AG09319 (cell line): ENCODE results near the gene MVB12B.

Experiments used
- DNase-seq: peaks from one replicate; pipeline ENCODE4 v3.0.0-alpha.2; 2010; ENCODE audit warnings: low read depth; ENCODE audit errors: extremely low read depth
- CTCF ChIP-seq: IDR thresholded peaks from 2 replicates; pipeline ENCODE4 v1.5.1; 2011; ENCODE audit warnings: low read depth, mild to moderate bottlenecking, inconsistent platforms, low read length, moderate library complexity

MVB12B gene

GRCh38 chr9:126374366-126374781 is 47.7 kb downstream of the MVB12B start:
- no peak for TF ChIP-seq CTCF
- no peak for DNase-seq

- TF ChIP-seq CTCF = no peak
- DNase-seq = no peak
Measured at GRCh38 chr9:126375386-126375785, 48.8 kb downstream of the MVB12B start.

- no peak for DNase-seq
- no peak for TF ChIP-seq CTCF
Measured at GRCh38 chr9:126376311-126377175, 49.9 kb downstream of the MVB12B start.

GRCh38 chr9:126377176-126377509 is 50.5 kb downstream of the MVB12B start:
- DNase-seq = no peak
- no peak for TF ChIP-seq CTCF

- no peak for TF ChIP-seq CTCF
- no peak for DNase-seq
Measured at GRCh38 chr9:126377536-126377935, 50.9 kb downstream of the MVB12B start.

- TF ChIP-seq CTCF = no peak
Measured at GRCh38 chr9:126378761-126379160, 52.1 kb downstream of the MVB12B start.

GRCh38 chr9:126379661-126380360 is 53.2 kb downstream of the MVB12B start:
- no peak for TF ChIP-seq CTCF
- DNase-seq = no peak

More at GRCh38 chr9:126378761-126379160, 52.1 kb downstream of the MVB12B start:
- no peak for DNase-seq
